BJ (cell line): Measurements from ENCODE around the gene TMEM87B. TPM values are rescaled to one million over a fixed set of nuclear protein-coding genes. Genes with fewer than 3 reads are reported as not detected.
"Not testable (repeated sequence)": the region's sequence is repeated elsewhere in the genome, so short reads cannot be mapped to it uniquely, and the experiment has no call there.

Source experiments
- CTCF ChIA-PET: fragments of 350-600 bp; formaldehyde crosslinking; extraction: SDS; loops from one replicate; lab custom pipeline; 2021; ENCODE audit warnings: antibody characterized with exemption, inconsistent platforms; lab: Yijun Ruan, JAX
- POLR2A ChIA-PET: fragments of 300-600 bp; sonication (Branson Sonifier 250); formaldehyde crosslinking; extraction: SDS; loops from one replicate; lab custom pipeline; 2021; ENCODE audit warnings: antibody characterized with exemption; lab: Charles Lee
- DNase-seq: peaks from one replicate; pipeline ENCODE4 v3.0.0-alpha.2; 2011; ENCODE audit warnings: low read depth
- H3K27me3 ChIP-seq: 2 replicates; pipeline ENCODE4 v1.6.0; 2011; ENCODE audit warnings: low read length; ENCODE audit not compliant: control insufficient read depth, insufficient read depth
- H3K36me3 ChIP-seq: 2 replicates; pipeline ENCODE4 v1.5.1; 2011; ENCODE audit warnings: low read length; ENCODE audit not compliant: control insufficient read depth, insufficient read depth
- H3K4me3 ChIP-seq: 2 replicates; pipeline ENCODE4 v1.5.1; 2011; ENCODE audit warnings: low read depth, mild to moderate bottlenecking, control low read depth, low read length
- CTCF ChIP-seq: IDR thresholded peaks from 2 replicates; pipeline ENCODE4 v1.5.1; 2011; ENCODE audit warnings: low read depth, mild to moderate bottlenecking, control low read depth, inconsistent platforms, low read length, moderate library complexity; ENCODE audit not compliant: insufficient read depth
- polyA plus RNA-seq: library from polyadenylated mRNA; depleted of rRNA; stranded (reverse); fragments of >200 nt; gene quantifications from 2 replicates; pipeline ENCODE4 v1.2.3, GENCODE V29; 2011

TMEM87B gene
- polyA plus RNA-seq, 1 experiment, result 11.4 TPM

GRCh38 chr2:112061299-112061698, 6.2 kb downstream of the TMEM87B start:
- TF ChIP-seq CTCF, result no peak
- Histone ChIP-seq H3K27me3 (no peaks in the 10 kb centered on the region), H3K36me3 (peaks cover 14% of the 10 kb centered on the region), H3K4me3 (no peak overlapping the region)
- POLR2A ChIA-PET, result no interaction called here
- CTCF ChIA-PET, result no interaction called here
- DNase-seq, result no peak

GRCh38 chr2:112061840-112062239, 6.8 kb downstream of the TMEM87B start:
- POLR2A ChIA-PET, result no interaction called here
- H3K27me3 ChIP-seq, result no peaks in the 10 kb centered on the region
- H3K36me3 ChIP-seq, result peaks cover 14% of the 10 kb centered on the region

GRCh38 chr2:112062894-112063293, 7.8 kb downstream of the TMEM87B start:
- DNase-seq, result no peak
- ChIA-PET CTCF (no interaction called here), POLR2A (no interaction called here)
- Histone ChIP-seq H3K27me3 (no peaks in the 10 kb centered on the region), H3K4me3 (no peak overlapping the region), H3K36me3 (peaks cover 16% of the 10 kb centered on the region)
- no peak for TF ChIP-seq CTCF

More at GRCh38 chr2:112061840-112062239, 6.8 kb downstream of the TMEM87B start:
- CTCF ChIA-PET, result no interaction called here
- DNase-seq, result no peak
- H3K4me3 ChIP-seq, result no peak overlapping the region
- no peak for TF ChIP-seq CTCF

- no peak for TF ChIP-seq CTCF
- DNase-seq, result no peak
- ChIA-PET CTCF (no interaction called here), POLR2A (no interaction called here)
- Histone ChIP-seq H3K4me3 (no peak overlapping the region), H3K27me3 (no peaks in the 10 kb centered on the region), H3K36me3 (peaks cover 16% of the 10 kb centered on the region)
Measured at GRCh38 chr2:112065486-112065885, 10.4 kb downstream of the TMEM87B start.

- H3K36me3 ChIP-seq, result peaks cover 16% of the 10 kb centered on the region
- POLR2A ChIA-PET, result no interaction called here
- no peak overlapping the region for H3K4me3 ChIP-seq
- no peak for TF ChIP-seq CTCF
- CTCF ChIA-PET, result no interaction called here
- no peaks in the 10 kb centered on the region for H3K27me3 ChIP-seq
- peak; percentile 61 for DNase-seq
Measured at GRCh38 chr2:112065966-112066365, 10.9 kb downstream of the TMEM87B start.

- CTCF ChIA-PET, POLR2A ChIA-PET, H3K27me3 ChIP-seq, DNase-seq, H3K4me3 ChIP-seq, H3K36me3 ChIP-seq: not testable (repeated sequence)
Measured at GRCh38 chr2:112069794-112070193, 14.7 kb downstream of the TMEM87B start.
